WTC11 (cell line): ENCODE results near the gene KLHL1. TPM values are rescaled to one million over a fixed set of nuclear protein-coding genes. Genes with fewer than 3 reads are reported as not detected.

Experiments
- ATAC-seq: fragments of 200-7000 bp; cut with Tn5 transposase; 2 replicates; pipeline ENCODE4 v1.10.0; 2021; ENCODE audit warnings: mild to moderate bottlenecking, moderate library complexity
- CTCF ChIA-PET: fragments of 300-600 bp; sonication (Branson Sonifier 250); formaldehyde crosslinking; loops from one replicate; lab custom pipeline; 2021; ENCODE audit warnings: antibody characterized with exemption; lab: Charles Lee
- POLR2A ChIA-PET: fragments of 350-600 bp; sonication (Branson Sonifier 250); formaldehyde crosslinking; loops from one replicate; lab custom pipeline; 2021; ENCODE audit warnings: antibody characterized with exemption; lab: Charles Lee
- DNase-seq: peaks from one replicate; pipeline ENCODE4 v3.0.0; 2021; ENCODE audit warnings: low spot score
- H3K27ac Mint-ChIP-seq: 2 replicates; pipeline ENCODE4 v1.8.0; 2021; ENCODE audit warnings: mixed read lengths
- H3K27me3 Mint-ChIP-seq: 2 replicates; pipeline ENCODE4 v1.8.0; 2021; ENCODE audit warnings: low read depth, mild to moderate bottlenecking, moderate library complexity, mixed read lengths
- H3K36me3 Mint-ChIP-seq: 2 replicates; pipeline ENCODE4 v1.8.0; 2021; ENCODE audit warnings: mixed read lengths
- H3K4me1 Mint-ChIP-seq: 2 replicates; pipeline ENCODE4 v1.8.0; 2022; ENCODE audit warnings: mixed read lengths
- H3K4me3 Mint-ChIP-seq: 2 replicates; pipeline ENCODE4 v1.8.0; 2021; ENCODE audit warnings: mild to moderate bottlenecking, moderate library complexity, mixed read lengths
- H3K9me3 Mint-ChIP-seq: 2 replicates; pipeline ENCODE4 v1.8.0; 2021; ENCODE audit warnings: mixed read lengths
- AR ChIP-seq: fragments of 250-450 bp; sonication (Bioruptor Pico); IDR thresholded peaks from 2 replicates; pipeline ENCODE4 v1.9.0; 2021; ENCODE audit warnings: mild to moderate bottlenecking
- CREM ChIP-seq: sonication (generic); formaldehyde crosslinking; IDR thresholded peaks from 2 replicates; pipeline ENCODE4 v1.8.1; 2022; ENCODE audit warnings: mild to moderate bottlenecking, missing genetic modification reagents, moderate library complexity
- E2F5 ChIP-seq: sonication (generic); formaldehyde crosslinking; IDR thresholded peaks from 2 replicates; pipeline ENCODE4 v1.8.1; 2022; ENCODE audit warnings: mild to moderate bottlenecking, moderate library complexity, missing genetic modification reagents
- ELF4 ChIP-seq: sonication (generic); formaldehyde crosslinking; IDR thresholded peaks from 2 replicates; pipeline ENCODE4 v1.8.1; 2022; ENCODE audit warnings: low read depth, mild to moderate bottlenecking, moderate library complexity, missing genetic modification reagents
- FOXP4 ChIP-seq: sonication (generic); formaldehyde crosslinking; IDR thresholded peaks from 2 replicates; pipeline ENCODE4 v1.8.0; 2022; ENCODE audit warnings: mild to moderate bottlenecking, missing genetic modification reagents
- HMGXB4 ChIP-seq: sonication (generic); formaldehyde crosslinking; IDR thresholded peaks from 2 replicates; pipeline ENCODE4 v1.8.1; 2023; ENCODE audit warnings: mild to moderate bottlenecking, moderate library complexity, missing genetic modification reagents
- IRF1 ChIP-seq: sonication (generic); formaldehyde crosslinking; IDR thresholded peaks from 2 replicates; pipeline ENCODE4 v1.8.0; 2023; ENCODE audit warnings: missing genetic modification reagents
- NFATC4 ChIP-seq: fragments of 250-450 bp; sonication (Bioruptor Pico); IDR thresholded peaks from 2 replicates; pipeline ENCODE4 v1.9.0; 2021; ENCODE audit warnings: mild to moderate bottlenecking
- NFE2L1 ChIP-seq: sonication (generic); formaldehyde crosslinking; IDR thresholded peaks from 2 replicates; pipeline ENCODE4 v1.8.1; 2023; ENCODE audit warnings: missing genetic modification reagents
- NR2C2 ChIP-seq: sonication (generic); formaldehyde crosslinking; IDR thresholded peaks from 2 replicates; pipeline ENCODE4 v1.8.0; 2022; ENCODE audit warnings: mild to moderate bottlenecking, missing genetic modification reagents
- PREB ChIP-seq: sonication (generic); formaldehyde crosslinking; IDR thresholded peaks from 2 replicates; pipeline ENCODE4 v1.8.1; 2022; ENCODE audit warnings: mild to moderate bottlenecking, missing genetic modification reagents, moderate library complexity, borderline replicate concordance
- SMAD4 ChIP-seq: sonication (generic); formaldehyde crosslinking; IDR thresholded peaks from 2 replicates; pipeline ENCODE4 v1.8.0; 2022; ENCODE audit warnings: mild to moderate bottlenecking, missing genetic modification reagents
- SOX15 ChIP-seq: fragments of 250-450 bp; sonication (Bioruptor Pico); IDR thresholded peaks from 2 replicates; pipeline ENCODE4 v1.9.0; 2021; ENCODE audit warnings: mild to moderate bottlenecking
- TCF7 ChIP-seq: sonication (generic); formaldehyde crosslinking; IDR thresholded peaks from 2 replicates; pipeline ENCODE4 v1.8.0; 2022; ENCODE audit warnings: mild to moderate bottlenecking, low read depth, missing genetic modification reagents, moderate library complexity
- TEAD4 ChIP-seq: sonication (generic); formaldehyde crosslinking; IDR thresholded peaks from 2 replicates; pipeline ENCODE4 v1.8.0; 2022; ENCODE audit warnings: mild to moderate bottlenecking, missing genetic modification reagents
- USF2 ChIP-seq: sonication (generic); formaldehyde crosslinking; IDR thresholded peaks from 2 replicates; pipeline ENCODE4 v1.8.1; 2023; ENCODE audit warnings: mild to moderate bottlenecking, missing genetic modification reagents, moderate library complexity
- ZNF121 ChIP-seq: sonication (generic); formaldehyde crosslinking; IDR thresholded peaks from 2 replicates; pipeline ENCODE4 v1.8.0; 2023; ENCODE audit warnings: missing genetic modification reagents
- ZNF219 ChIP-seq: sonication (generic); formaldehyde crosslinking; IDR thresholded peaks from 2 replicates; pipeline ENCODE4 v1.8.0; 2023; ENCODE audit warnings: missing genetic modification reagents, mild to moderate bottlenecking, borderline replicate concordance
- ZNF532 ChIP-seq: fragments of 250-450 bp; sonication (Bioruptor Pico); IDR thresholded peaks from 2 replicates; pipeline ENCODE4 v1.9.0; 2021; ENCODE audit warnings: mild to moderate bottlenecking, borderline replicate concordance
- ZSCAN18 ChIP-seq: fragments of 250-450 bp; sonication (Bioruptor Pico); IDR thresholded peaks from 2 replicates; pipeline ENCODE4 v2.1.2; 2022; ENCODE audit warnings: mild to moderate bottlenecking, moderate library complexity
- total RNA-seq: library from RNA; stranded (reverse); gene quantifications from 3 replicates; pipeline ENCODE4 v1.2.3, GENCODE V29; 2021

The KLHL1 gene
- total RNA-seq, 1 experiment from 2014 or later: not detected

GRCh38 chr13:69677343-69677742, 430.9 kb downstream of the KLHL1 start:
- no peak for ATAC-seq
- DNase-seq: no peak
- Mint-ChIP-seq H3K9me3 (peaks cover 13% of the 10 kb centered on the region), H3K36me3 (peaks cover 2% of the 10 kb centered on the region; the same call in 1 of the 2 replicates), H3K4me1 (peaks cover 5% of the 10 kb centered on the region), H3K27me3 (no peaks in the 10 kb centered on the region), H3K27ac (no peak overlapping the region), H3K4me3 (no peak overlapping the region)
- no peak for TF ChIP-seq TEAD4 (CRISPR knock-in tag)
- TF ChIP-seq ZNF219: no peak
- no peak for TF ChIP-seq FOXP4 (CRISPR knock-in tag)
- no peak for TF ChIP-seq ZNF121 (CRISPR knock-in tag)
- no peak for TF ChIP-seq NR2C2 (CRISPR knock-in tag)
- TF ChIP-seq SOX15 (CRISPR knock-in tag): no peak
- no peak for TF ChIP-seq TCF7
- TF ChIP-seq NFATC4 (CRISPR knock-in tag): no peak
- CTCF ChIA-PET: no interaction called here
- POLR2A ChIA-PET: no interaction called here

GRCh38 chr13:69676286-69676685, 432.0 kb downstream of the KLHL1 start:
- no peak overlapping the region for H3K4me3 Mint-ChIP-seq
- peaks cover 7% of the 10 kb centered on the region for H3K36me3 Mint-ChIP-seq
- 0 out of 2 replicates have a peak overlapping the region, but pooled peaks have one; percentile 70 for H3K27ac Mint-ChIP-seq
- peaks cover 5% of the 10 kb centered on the region for H3K4me1 Mint-ChIP-seq
- H3K27me3 Mint-ChIP-seq: no peaks in the 10 kb centered on the region
- H3K9me3 Mint-ChIP-seq: peaks cover 22% of the 10 kb centered on the region
- CTCF ChIA-PET: no interaction called here
- POLR2A ChIA-PET: no interaction called here
- no peak for ATAC-seq
- no peak for DNase-seq
- TF ChIP-seq ZNF532 (CRISPR knock-in tag) (no peak), SMAD4 (CRISPR knock-in tag) (no peak), ZSCAN18 (CRISPR knock-in tag) (no peak), IRF1 (no peak), PREB (CRISPR knock-in tag) (no peak), ELF4 (CRISPR knock-in tag) (no peak), NFE2L1 (CRISPR knock-in tag) (no peak), CREM (CRISPR knock-in tag) (no peak), HMGXB4 (CRISPR knock-in tag) (no peak), USF2 (CRISPR knock-in tag) (no peak), E2F5 (no peak), NFATC4 (CRISPR knock-in tag) (no peak), AR (CRISPR knock-in tag) (no peak)
